IPS-20b (cell line): ENCODE data around the gene VASN.
"Not testable (repeated sequence)": the region's sequence is repeated elsewhere in the genome, so short reads cannot be mapped to it uniquely, and the experiment has no call there.

Source experiments
- H3K27ac ChIP-seq: one replicate; pipeline ENCODE4 v1.5.1; 2013; ENCODE audit warnings: low read length
- H3K27me3 ChIP-seq: 2 replicates; pipeline ENCODE4 v1.6.1; 2013; ENCODE audit warnings: mild to moderate bottlenecking, low read length, inconsistent platforms; ENCODE audit not compliant: insufficient read depth
- H3K36me3 ChIP-seq: 2 replicates; pipeline ENCODE4 v1.6.1; 2013; ENCODE audit warnings: low read depth, mild to moderate bottlenecking, inconsistent platforms, low read length, moderate library complexity; ENCODE audit not compliant: insufficient read depth
- H3K4me1 ChIP-seq: 2 replicates; pipeline ENCODE4 v1.6.1; 2013; ENCODE audit warnings: mild to moderate bottlenecking, control low read depth, inconsistent platforms, low read length, moderate library complexity; ENCODE audit not compliant: insufficient read depth
- H3K4me3 ChIP-seq: 2 replicates; pipeline ENCODE4 v1.5.1; 2013; ENCODE audit warnings: mild to moderate bottlenecking, low read length, inconsistent platforms
- H3K9ac ChIP-seq: 2 replicates; pipeline ENCODE4 v1.6.1; 2013; ENCODE audit warnings: low read depth, mild to moderate bottlenecking, inconsistent platforms, low read length, moderate library complexity
- H3K9me3 ChIP-seq: 2 replicates; pipeline ENCODE4 v1.6.1; 2013; ENCODE audit warnings: mild to moderate bottlenecking, low read depth, low read length, inconsistent platforms; ENCODE audit not compliant: insufficient read depth

The VASN gene

GRCh38 chr16:4393240-4393600, 21.6 kb downstream of the VASN start:
- H3K4me1 ChIP-seq = peaks cover 39% of the 10 kb centered on the region
- no peaks in the 10 kb centered on the region for H3K27me3 ChIP-seq
- no peaks in the 10 kb centered on the region for H3K36me3 ChIP-seq
- peak overlapping the region; percentile 39; the same call in 1 of the 2 replicates for H3K4me3 ChIP-seq
- H3K9me3 ChIP-seq = no peaks in the 10 kb centered on the region
- peak overlapping the region; percentile 82; the same call in 1 of the 2 replicates for H3K9ac ChIP-seq
- H3K27ac ChIP-seq = peak overlapping the region; percentile 88

GRCh38 chr16:4393850-4394249, 22.2 kb downstream of the VASN start:
- not testable (repeated sequence) for H3K9me3 ChIP-seq, H3K9ac ChIP-seq, H3K27me3 ChIP-seq, H3K4me3 ChIP-seq, H3K36me3 ChIP-seq, H3K27ac ChIP-seq
- peaks cover 35% of the 10 kb centered on the region for H3K4me1 ChIP-seq

- Histone ChIP-seq H3K4me3 (no peak overlapping the region), H3K9me3 (no peaks in the 10 kb centered on the region), H3K27ac (no peak overlapping the region), H3K27me3 (no peaks in the 10 kb centered on the region), H3K9ac (no peak overlapping the region), H3K4me1 (peaks cover 24% of the 10 kb centered on the region), H3K36me3 (no peaks in the 10 kb centered on the region)
Observed at GRCh38 chr16:4395055-4395726, 23.5 kb downstream of the VASN start.

GRCh38 chr16:4399001-4399730, 27.5 kb downstream of the VASN start:
- no peak overlapping the region for H3K27ac ChIP-seq
- H3K9ac ChIP-seq = no peak overlapping the region
- no peaks in the 10 kb centered on the region for H3K4me1 ChIP-seq
- no peaks in the 10 kb centered on the region for H3K9me3 ChIP-seq
- H3K36me3 ChIP-seq = no peaks in the 10 kb centered on the region
- no peaks in the 10 kb centered on the region for H3K27me3 ChIP-seq
- no peak overlapping the region for H3K4me3 ChIP-seq

GRCh38 chr16:4401094-4401501, 29.4 kb downstream of the VASN start:
- Histone ChIP-seq H3K4me3 (no peak overlapping the region), H3K36me3 (no peaks in the 10 kb centered on the region), H3K27me3 (no peaks in the 10 kb centered on the region), H3K9me3 (no peaks in the 10 kb centered on the region), H3K9ac (no peak overlapping the region), H3K27ac (no peak overlapping the region), H3K4me1 (no peaks in the 10 kb centered on the region)

- Histone ChIP-seq H3K36me3 (no peaks in the 10 kb centered on the region), H3K27ac (no peak overlapping the region), H3K4me3 (no peak overlapping the region), H3K9me3 (no peaks in the 10 kb centered on the region), H3K27me3 (no peaks in the 10 kb centered on the region), H3K4me1 (no peaks in the 10 kb centered on the region), H3K9ac (no peak overlapping the region)
Observed at GRCh38 chr16:4401510-4401909, 29.9 kb downstream of the VASN start.

- Histone ChIP-seq H3K4me3 (peak overlapping the region; percentile 56; the same call in 1 of the 2 replicates), H3K9me3 (no peaks in the 10 kb centered on the region), H3K27me3 (no peaks in the 10 kb centered on the region), H3K36me3 (no peaks in the 10 kb centered on the region), H3K9ac (peak overlapping the region; percentile 45; the same call in 1 of the 2 replicates), H3K4me1 (no peaks in the 10 kb centered on the region), H3K27ac (no peak overlapping the region)
Observed at GRCh38 chr16:4402439-4403132, 30.9 kb downstream of the VASN start.

- no peak overlapping the region for H3K27ac ChIP-seq
- H3K4me1 ChIP-seq = no peaks in the 10 kb centered on the region
- no peak overlapping the region for H3K4me3 ChIP-seq
- H3K36me3 ChIP-seq = no peaks in the 10 kb centered on the region
- H3K27me3 ChIP-seq = no peaks in the 10 kb centered on the region
- no peaks in the 10 kb centered on the region for H3K9me3 ChIP-seq
- no peak overlapping the region for H3K9ac ChIP-seq
Observed at GRCh38 chr16:4403133-4403949, 31.7 kb downstream of the VASN start.

- Histone ChIP-seq H3K4me1 (no peaks in the 10 kb centered on the region), H3K27me3 (no peaks in the 10 kb centered on the region), H3K4me3 (no peak overlapping the region), H3K9me3 (no peaks in the 10 kb centered on the region), H3K36me3 (no peaks in the 10 kb centered on the region), H3K27ac (no peak overlapping the region), H3K9ac (no peak overlapping the region)
Observed at GRCh38 chr16:4404247-4404966, 32.8 kb downstream of the VASN start.

GRCh38 chr16:4404967-4405696, 33.5 kb downstream of the VASN start:
- Histone ChIP-seq H3K36me3 (no peaks in the 10 kb centered on the region), H3K27ac (no peak overlapping the region), H3K27me3 (no peaks in the 10 kb centered on the region), H3K9me3 (no peaks in the 10 kb centered on the region), H3K4me3 (no peak overlapping the region), H3K9ac (no peak overlapping the region), H3K4me1 (no peaks in the 10 kb centered on the region)
